H1 (cell line): Measurements from ENCODE around the gene SBF2.

Experiments
- CHD2 ChIP-seq: IDR thresholded peaks from 2 replicates; pipeline ENCODE4 v1.6.1; 2012; ENCODE audit warnings: low read length, improper control_type of control experiment
- EZH2 ChIP-seq: fragments of 200-600 bp; sonication (generic); IDR thresholded peaks from 2 replicates; pipeline ENCODE4 v1.7.1; 2012; ENCODE audit warnings: low read depth, mild to moderate bottlenecking, moderate library complexity, low read length, inconsistent platforms; ENCODE audit not compliant: severe bottlenecking
- HDAC2 ChIP-seq, 2 experiments: fragments of 300-600 bp in 1 of 2; sonication (generic) in 1 of 2; IDR thresholded peaks; 2 replicates each; pipeline ENCODE4 v1.6.1; 2011 to 2012; ENCODE audit warnings: low read depth in 2 of 2, low read length in 2 of 2, mild to moderate bottlenecking in 2 of 2, moderate library complexity in 2 of 2, borderline replicate concordance in 1 of 2, inconsistent platforms in 1 of 2
- JUND ChIP-seq: IDR thresholded peaks from 2 replicates; pipeline ENCODE4 v1.6.1; 2011; ENCODE audit warnings: mild to moderate bottlenecking, improper control_type of control experiment, low read length
- PHF8 ChIP-seq: fragments of 200-600 bp; sonication (generic); conservative IDR thresholded peaks from 2 replicates; pipeline ENCODE4 v1.7.1; 2012; ENCODE audit warnings: low read depth, mild to moderate bottlenecking, inconsistent platforms, low read length, moderate library complexity
- RAD21 ChIP-seq, 2 experiments: IDR thresholded peaks in 1 of 2; conservative IDR thresholded peaks in 1 of 2; 2 replicates each; pipeline ENCODE4 v1.6.1; 2011; ENCODE audit warnings: low read depth in 2 of 2, low read length in 2 of 2, improper control_type of control experiment in 1 of 2, inconsistent platforms in 1 of 2, mild to moderate bottlenecking in 1 of 2, moderate library complexity in 1 of 2
- TAF1 ChIP-seq: IDR thresholded peaks from 2 replicates; pipeline ENCODE4 v1.6.1; 2011; ENCODE audit warnings: mild to moderate bottlenecking, low read depth, low read length
- TF ChIP-seq, protein P1 (sequence below), 3 experiments: IDR thresholded peaks; 1 replicate in 2 of 3; 2 replicates in 1 of 3; pipeline versions ENCODE4 v1.5.1 to v1.6.1; 2011; ENCODE audit warnings: low read length in 3 of 3, mild to moderate bottlenecking in 3 of 3, inconsistent platforms in 2 of 3, low read depth in 1 of 3, moderate library complexity in 1 of 3; ENCODE audit not compliant: insufficient read depth in 1 of 3; ENCODE audit errors: control extremely low read depth in 1 of 3

DNA sequence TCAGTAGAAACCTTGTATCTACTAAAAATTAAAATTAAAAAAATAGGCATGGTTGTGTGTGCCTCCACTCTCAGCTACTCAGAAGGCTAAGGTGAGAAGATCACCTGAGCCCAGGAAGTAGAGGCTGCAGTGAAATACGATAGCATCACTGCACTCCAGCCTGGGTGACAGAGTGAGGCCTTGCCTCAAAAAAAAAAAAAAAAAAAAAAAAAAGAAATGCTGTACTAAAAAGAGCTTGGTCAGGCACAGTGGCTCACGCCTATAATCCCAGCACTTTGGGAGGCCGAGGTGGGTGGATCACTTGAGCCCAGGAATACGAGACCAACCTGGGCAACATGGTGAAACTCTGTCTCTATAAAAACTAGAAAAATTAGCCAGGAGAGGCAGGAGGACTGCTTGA is 36.5 kb downstream of the SBF2 start:
- TF ChIP-seq PHF8 (no peak), EZH2 (no peak), CHD2 (no peak), TAF1 (no peak), JUND (no peak), RAD21 (IDR thresholded peaks at IDR 0.05 in 1 of 2, conservative IDR thresholded peaks at IDR 0.05 in 1 of 2; ENCODE audit: low read depth in 2 of 2, low read length in 2 of 2) (no peak), HDAC2 (IDR thresholded peaks at IDR 0.05; ENCODE audit: borderline replicate concordance in 1 of 2, low read depth in 2 of 2, low read length in 2 of 2) (no peak)
- TF ChIP-seq, protein P1, sequence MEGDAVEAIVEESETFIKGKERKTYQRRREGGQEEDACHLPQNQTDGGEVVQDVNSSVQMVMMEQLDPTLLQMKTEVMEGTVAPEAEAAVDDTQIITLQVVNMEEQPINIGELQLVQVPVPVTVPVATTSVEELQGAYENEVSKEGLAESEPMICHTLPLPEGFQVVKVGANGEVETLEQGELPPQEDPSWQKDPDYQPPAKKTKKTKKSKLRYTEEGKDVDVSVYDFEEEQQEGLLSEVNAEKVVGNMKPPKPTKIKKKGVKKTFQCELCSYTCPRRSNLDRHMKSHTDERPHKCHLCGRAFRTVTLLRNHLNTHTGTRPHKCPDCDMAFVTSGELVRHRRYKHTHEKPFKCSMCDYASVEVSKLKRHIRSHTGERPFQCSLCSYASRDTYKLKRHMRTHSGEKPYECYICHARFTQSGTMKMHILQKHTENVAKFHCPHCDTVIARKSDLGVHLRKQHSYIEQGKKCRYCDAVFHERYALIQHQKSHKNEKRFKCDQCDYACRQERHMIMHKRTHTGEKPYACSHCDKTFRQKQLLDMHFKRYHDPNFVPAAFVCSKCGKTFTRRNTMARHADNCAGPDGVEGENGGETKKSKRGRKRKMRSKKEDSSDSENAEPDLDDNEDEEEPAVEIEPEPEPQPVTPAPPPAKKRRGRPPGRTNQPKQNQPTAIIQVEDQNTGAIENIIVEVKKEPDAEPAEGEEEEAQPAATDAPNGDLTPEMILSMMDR (IDR thresholded peaks at IDR 0.05; ENCODE audit: control extremely low read depth in 1 of 3, insufficient read depth in 1 of 3, low read depth in 1 of 3, low read length in 3 of 3): no peak
